PFSK-1 (cell line): ENCODE results near the gene SPATS1.

Experiments
- POLR2AphosphoS5 ChIP-seq: IDR thresholded peaks from 2 replicates; pipeline ENCODE4 v1.6.1; 2012; ENCODE audit warnings: low read depth, mild to moderate bottlenecking, control low read depth, low read length, moderate library complexity
- TF ChIP-seq, protein P1 (sequence below), 2 experiments: IDR thresholded peaks; 2 replicates each; pipeline versions ENCODE4 v1.6.1 to v1.8.0; 2011 to 2012; ENCODE audit warnings: low read depth in 2 of 2, low read length in 2 of 2, control low read depth in 1 of 2, inconsistent platforms in 1 of 2, mild to moderate bottlenecking in 1 of 2, moderate library complexity in 1 of 2; ENCODE audit not compliant: insufficient read depth in 1 of 2

DNA sequence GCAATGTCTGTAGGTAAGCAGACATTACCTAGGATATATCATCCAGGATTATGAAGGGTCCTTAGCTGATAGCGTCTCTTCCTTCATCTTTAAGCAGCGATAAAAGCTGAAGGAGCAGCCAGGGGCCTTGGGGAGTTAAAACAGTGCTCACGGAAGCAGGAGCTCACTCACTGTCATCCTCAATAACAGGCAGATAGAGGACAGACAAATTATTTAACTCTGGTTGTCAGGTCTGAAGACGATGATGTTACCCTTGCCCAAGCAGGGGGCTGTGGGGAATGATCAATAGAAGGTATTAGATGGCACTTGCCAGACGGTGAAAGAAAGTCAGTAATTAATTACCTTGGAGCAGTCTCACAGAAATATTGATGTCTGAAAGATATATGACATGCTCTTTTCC is 12.6 kb upstream of the SPATS1 start:
- TF ChIP-seq, protein P1, sequence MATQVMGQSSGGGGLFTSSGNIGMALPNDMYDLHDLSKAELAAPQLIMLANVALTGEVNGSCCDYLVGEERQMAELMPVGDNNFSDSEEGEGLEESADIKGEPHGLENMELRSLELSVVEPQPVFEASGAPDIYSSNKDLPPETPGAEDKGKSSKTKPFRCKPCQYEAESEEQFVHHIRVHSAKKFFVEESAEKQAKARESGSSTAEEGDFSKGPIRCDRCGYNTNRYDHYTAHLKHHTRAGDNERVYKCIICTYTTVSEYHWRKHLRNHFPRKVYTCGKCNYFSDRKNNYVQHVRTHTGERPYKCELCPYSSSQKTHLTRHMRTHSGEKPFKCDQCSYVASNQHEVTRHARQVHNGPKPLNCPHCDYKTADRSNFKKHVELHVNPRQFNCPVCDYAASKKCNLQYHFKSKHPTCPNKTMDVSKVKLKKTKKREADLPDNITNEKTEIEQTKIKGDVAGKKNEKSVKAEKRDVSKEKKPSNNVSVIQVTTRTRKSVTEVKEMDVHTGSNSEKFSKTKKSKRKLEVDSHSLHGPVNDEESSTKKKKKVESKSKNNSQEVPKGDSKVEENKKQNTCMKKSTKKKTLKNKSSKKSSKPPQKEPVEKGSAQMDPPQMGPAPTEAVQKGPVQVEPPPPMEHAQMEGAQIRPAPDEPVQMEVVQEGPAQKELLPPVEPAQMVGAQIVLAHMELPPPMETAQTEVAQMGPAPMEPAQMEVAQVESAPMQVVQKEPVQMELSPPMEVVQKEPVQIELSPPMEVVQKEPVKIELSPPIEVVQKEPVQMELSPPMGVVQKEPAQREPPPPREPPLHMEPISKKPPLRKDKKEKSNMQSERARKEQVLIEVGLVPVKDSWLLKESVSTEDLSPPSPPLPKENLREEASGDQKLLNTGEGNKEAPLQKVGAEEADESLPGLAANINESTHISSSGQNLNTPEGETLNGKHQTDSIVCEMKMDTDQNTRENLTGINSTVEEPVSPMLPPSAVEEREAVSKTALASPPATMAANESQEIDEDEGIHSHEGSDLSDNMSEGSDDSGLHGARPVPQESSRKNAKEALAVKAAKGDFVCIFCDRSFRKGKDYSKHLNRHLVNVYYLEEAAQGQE (IDR thresholded peaks at IDR 0.05; ENCODE audit: insufficient read depth in 1 of 2, low read depth in 2 of 2, low read length in 2 of 2) = no peak
- no peak for TF ChIP-seq POLR2AphosphoS5
